NCI-H748 treated with DMSO at 0.1 percent for 48 hours (cell line): ENCODE data around the gene ZNF862.
"Not testable (repeated sequence)": the region's sequence is repeated elsewhere in the genome, so short reads cannot be mapped to it uniquely, and the experiment has no call there.

Experiments used
- DNase-seq: peaks from one replicate; lab custom pipeline; 2025; lab: John Stamatoyannopoulos, UW

ZNF862 gene

DNA sequence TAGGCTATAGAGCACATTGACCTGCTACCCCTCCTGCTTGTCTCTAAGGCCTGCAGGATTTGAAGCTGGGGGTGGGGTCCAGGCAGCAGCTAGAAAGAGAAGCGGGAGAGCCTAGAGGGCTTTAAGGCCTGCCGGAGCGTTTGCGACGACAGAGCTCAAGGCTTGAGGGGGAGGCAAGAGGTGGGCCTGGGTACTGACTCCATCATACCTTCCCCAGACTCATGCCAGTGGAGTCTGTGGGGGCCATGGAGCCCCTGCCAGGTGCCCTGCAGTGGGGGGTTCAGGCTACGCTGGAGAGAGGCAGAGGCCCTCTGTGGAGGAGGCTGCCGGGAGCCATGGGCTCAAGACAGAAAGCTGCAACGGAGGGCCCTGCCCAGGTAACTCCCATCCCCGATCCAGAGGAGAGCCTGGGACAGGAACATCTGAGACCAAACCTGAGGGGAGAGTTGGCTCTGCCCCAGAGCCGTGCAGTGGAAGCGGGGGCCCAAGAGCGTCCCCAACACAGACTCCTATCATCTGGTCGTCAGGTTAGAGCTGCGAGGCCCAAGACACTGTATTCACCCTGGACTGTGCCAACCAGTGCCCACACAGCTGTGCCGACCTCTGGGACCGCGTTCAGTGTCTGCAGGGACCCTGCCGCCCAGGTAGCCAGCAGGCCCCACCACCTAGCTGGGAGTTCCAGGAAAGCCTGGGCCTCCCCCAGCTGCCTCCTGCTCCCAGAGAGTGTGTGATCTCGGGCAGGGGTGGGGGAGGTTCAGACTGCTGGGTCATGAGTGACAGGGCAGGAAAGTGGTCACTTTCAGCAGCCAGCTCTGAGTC, 13.2 kb upstream of the ZNF862 start:
- no peak for DNase-seq

DNA sequence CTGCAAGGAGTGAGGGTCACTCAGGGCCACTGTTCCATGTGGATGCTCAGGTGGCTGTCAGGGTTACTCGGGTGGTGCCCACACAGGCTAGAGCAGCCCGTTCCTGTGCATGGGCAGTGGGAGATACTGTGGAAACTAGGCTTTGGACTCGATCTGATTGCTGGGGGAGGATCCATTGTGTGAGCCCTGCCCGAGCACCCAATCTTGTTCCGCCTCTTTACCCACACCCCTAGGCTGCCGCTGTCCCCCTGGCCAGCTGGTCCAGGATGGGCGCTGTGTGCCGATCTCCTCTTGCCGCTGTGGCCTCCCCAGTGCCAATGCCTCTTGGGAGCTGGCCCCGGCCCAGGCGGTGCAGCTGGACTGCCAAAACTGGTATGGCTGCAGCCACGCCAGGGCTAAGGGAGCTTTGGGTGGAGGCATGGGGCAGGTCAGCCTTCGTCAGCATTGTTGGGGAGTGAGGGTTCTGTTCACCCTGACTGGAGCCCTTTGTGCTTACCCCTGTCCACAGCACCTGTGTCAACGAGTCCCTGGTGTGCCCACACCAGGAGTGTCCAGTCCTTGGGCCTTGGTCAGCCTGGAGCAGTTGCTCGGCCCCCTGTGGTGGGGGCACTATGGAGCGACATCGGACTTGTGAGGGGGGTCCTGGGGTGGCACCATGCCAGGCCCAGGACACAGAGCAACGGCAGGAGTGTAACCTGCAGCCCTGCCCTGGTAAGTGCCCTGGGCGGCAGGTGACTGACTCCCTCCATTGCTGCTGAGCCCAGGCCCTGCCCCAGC, 12.4 kb upstream of the ZNF862 start:
- DNase-seq, result no peak

DNA sequence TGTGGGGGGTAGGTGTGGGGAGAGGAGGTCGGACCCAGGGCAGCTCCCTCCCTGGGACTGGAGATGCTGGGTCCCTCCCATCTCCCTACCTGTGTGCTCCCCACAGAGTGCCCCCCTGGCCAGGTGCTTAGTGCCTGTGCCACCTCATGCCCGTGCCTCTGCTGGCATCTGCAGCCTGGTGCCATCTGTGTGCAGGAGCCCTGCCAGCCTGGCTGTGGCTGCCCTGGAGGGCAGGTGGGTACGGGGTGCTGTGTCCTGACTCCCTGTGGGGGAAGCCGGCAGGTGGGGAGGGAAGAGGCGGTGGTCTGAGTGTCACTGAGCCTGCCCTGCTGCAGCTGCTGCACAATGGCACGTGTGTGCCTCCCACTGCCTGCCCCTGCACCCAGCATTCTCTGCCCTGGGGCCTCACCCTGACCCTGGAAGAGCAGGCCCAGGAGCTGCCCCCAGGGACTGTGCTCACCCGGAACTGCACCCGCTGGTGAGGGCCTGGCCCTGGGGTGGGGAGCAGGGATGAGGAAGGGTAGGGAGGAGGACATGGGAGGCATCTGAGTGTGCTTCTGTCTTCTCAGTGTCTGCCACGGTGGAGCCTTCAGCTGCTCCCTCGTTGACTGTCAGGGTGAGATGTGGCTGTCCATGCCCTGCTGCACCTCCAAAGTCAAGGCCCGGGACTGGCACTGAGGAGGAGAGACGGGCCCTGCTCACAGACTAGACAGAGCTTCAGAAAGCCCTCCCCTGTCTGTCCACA, 11.7 kb upstream of the ZNF862 start:
- no peak for DNase-seq

DNA sequence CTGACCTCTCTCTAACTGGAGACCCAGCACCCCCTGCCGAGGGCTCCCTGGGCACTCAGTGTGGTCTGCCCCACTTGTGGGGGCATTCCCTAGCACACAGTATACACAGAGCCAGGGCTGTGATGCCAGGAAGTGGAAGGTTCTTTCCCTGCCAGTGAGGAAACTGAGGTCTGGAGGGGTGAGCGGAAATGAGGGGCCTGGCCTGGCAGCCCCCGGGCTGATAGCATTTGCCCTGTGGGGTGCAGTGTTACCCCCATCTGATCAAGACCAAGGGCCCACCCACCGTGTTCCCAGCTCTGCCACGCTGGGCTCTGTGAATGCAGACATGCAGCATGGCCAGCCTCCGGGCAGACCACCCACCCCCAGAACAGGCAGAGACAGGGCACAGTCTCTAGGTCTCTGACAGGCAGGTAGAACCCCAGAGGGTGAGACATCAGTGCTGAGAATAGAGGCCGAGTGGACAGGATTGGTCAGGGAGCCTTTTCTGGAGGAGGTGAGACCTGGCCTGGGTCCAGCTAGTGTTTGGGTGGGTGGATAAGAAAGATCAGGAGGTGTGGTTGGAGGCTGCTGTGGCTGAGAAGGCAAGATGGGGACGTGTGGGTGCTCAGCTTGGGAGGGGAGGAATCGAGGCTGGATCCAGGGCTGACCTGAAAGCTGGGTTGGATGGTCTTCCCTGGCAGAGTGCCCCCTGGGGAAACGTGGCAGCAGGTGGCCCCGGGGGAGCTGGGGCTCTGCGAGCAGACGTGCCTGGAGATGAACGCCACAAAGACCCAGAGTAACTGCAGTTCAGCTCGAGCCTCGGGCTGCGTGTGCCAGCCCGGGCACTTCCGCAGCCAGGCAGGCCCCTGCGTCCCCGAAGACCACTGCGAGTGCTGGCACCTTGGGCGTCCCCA, 10.8 kb upstream of the ZNF862 start:
- DNase-seq, result no peak

DNA sequence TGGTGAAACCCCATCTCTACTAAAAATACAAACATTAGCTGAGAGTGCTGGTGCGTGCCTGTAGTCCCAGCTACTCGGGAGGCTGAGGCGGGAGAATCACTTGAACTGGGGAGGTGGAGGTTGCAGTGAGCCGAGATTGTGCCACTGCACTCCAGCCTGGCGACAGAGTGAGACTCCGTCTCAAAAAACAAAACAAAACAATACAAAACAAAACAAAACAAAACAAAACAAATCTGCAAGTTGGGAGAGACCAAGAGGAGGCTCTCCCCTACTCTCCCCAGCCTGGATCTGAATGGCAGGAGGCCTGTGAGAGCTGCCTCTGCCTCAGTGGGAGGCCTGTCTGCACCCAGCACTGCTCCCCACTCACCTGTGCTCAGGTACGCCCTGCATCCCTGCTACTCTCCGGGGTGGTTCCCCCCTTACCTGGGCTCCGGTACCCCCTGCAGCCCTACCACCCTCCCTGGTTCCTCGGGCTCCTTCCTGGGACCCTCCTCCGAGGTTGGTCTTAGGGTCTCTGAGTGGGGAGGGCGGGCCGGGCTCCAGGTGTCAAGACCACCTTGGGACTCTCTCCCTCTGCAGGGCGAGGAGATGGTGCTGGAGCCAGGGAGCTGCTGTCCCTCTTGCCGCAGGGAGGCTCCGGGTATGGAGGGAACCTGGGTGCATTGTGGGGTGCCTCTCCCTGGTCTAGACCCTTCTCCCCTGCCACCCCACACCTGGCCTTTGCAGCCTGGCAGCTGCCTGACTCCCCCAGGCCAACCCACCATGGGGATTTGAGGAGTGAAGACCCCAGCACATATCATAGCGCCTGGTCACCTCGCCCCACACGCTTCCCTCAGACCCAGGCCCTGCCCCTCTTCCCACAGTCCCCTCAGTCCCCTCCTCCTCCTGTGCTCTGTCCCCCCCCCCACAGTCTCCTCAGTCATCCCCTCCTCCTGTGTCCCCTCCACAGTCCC, 9.5 kb upstream of the ZNF862 start:
- no peak for DNase-seq

DNA sequence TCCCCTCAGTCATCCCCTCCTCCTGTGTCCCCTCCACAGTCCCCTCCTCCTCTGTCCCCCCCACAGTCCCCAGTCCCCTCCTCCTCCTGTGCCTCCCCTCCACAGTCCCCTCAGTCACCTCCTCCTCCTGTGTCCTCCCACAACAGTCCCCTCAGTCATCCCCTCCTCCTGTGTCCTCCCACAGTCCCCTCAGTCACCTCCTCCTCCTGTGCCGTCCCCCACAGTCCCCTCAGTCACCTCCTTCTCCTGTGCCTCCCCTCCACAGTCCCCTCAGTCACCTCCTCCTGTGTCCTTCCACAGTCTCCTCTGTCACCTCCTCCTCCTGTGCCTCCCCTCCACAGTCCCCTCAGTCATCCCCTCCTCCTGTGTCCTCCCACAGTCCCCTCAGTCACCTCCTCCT, 7.6 kb upstream of the ZNF862 start:
- DNase-seq, result not testable (repeated sequence)

DNA sequence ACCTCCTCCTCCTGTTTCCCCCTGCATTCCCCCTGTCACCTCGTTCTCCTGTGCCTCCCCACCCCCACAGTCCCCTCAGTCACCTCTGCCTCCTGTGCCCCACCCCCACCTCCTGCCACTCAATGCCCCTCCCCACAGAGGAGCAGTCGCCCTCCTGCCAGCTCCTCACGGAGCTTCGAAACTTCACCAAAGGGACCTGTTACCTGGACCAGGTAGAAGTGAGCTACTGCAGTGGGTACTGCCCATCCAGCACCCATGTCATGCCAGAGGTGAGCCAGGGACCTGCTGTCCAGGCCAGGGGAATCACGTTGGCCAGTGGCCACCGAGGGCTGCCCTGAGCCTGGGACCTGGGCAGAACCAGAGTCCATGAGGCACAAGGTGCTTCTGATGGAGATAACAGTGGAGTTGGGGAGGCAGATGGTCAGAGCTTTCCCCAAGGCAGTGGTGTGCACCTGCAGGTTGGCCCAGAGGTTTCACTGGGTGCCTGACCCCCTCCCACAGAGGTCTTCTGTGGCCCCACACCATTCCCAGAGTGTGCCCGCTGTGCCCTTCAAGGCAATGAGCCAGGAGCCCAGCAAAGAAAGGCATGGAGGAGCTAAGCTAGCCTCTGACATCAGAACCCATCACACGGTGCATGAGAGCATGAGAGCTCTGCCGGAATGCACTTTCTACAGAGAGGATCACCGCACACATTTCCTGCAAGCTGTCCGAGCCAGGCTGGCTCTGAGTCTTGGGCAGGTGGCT, 7.0 kb upstream of the ZNF862 start:
- DNase-seq, result no peak

DNA sequence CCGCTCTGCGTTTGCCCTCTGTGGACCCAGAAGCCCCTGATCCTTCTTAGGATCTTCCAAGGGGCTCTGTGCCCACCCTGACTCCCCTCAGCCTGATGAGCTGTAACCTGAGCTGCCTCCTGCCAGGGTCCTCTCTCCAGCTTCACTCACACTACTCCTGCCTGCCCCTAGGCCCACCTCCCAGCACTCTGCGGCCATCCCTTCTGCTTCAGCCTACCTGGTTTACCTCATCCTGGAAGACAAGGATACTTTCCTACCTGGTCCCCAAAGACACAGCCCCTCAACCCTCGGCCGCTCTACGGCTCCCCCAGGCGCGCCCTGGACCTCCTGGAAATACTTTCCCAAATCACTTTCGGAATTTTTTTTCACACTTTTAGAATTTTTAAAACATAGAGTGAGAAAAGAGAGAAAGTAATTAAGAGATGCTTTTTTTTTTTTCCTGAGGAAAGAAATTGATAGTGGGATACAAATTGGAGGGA, 6.4 kb upstream of the ZNF862 start:
- no peak for DNase-seq

DNA sequence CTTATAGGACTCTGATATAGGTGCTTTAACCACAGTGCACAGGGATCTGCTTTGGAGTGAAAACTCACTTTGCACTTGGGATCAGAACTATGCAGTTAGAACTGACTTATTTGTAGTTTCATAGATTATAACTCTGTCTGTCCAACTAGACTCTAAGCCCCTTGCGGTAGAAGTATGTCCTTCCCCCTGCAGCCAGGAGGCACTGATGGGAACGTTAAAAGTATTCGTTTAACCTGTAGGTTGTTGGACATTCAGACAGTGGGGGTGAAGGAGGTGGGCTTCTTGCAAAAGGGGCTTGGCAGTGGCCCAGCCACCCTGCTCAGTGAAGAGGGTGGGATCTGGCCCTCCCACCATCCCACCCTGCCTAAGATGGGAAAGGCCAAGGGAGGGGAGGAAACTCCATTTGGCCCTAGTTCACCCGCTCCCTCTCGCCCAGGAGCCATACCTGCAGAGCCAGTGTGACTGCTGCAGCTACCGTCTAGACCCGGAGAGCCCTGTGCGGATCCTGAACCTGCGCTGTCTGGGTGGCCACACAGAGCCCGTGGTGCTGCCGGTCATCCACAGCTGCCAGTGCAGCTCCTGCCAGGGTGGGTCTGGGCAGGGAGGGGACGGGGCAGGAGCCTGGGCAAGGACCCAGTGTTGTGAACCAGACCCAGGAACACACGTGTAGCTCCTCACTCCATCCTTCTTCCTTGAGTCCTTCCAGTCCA, 5.7 kb upstream of the ZNF862 start:
- DNase-seq, result no peak

DNA sequence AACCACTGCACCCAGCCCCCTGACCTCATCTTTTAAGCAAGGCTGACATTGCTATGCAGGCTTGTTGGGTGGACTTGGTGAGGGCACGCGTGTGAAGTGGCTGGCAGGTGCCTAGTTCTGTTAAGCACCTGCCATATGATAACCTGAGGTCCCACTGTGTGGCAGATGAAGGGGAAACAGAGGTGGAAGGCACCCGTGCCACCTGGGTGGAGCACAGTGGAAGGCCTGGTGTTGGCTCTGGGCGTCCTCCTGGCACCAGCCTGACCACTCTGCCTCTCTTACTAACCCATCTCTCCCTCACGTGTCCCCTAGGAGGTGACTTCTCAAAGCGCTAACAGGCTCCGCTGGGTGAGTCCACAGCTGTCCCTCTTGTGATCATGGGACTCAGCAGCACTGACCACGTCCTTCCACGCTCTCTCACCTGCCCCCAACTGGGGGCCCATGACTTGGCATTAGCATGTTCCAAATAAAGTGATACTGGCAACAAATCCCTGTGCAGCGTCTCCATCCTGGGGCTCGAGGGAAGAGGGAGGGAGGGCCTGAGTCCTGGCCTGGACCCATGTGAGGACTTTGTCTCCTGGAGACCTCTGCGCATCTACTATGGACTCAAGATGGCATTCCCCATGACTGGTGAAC, 4.6 kb upstream of the ZNF862 start:
- DNase-seq, result no peak

DNA sequence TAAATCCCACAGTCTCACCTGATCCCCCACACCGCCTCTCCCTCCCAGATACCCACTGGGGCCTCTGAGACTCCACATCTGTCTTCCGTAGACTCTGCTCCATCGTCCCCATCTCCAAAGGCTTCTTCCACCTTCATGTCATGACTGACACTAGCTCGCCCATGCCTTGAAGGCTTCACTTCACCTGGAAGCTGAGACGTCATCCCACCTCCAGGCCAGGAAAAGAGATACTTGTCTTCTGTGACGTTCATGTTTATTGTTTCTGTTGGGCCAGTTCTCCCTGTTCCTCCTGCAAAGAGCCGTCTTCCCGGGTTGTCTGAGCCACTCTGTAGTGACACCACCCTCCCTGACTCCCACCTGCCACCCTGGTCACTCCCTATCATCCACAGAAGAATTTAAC, 3.6 kb upstream of the ZNF862 start:
- DNase-seq, result no peak

DNA sequence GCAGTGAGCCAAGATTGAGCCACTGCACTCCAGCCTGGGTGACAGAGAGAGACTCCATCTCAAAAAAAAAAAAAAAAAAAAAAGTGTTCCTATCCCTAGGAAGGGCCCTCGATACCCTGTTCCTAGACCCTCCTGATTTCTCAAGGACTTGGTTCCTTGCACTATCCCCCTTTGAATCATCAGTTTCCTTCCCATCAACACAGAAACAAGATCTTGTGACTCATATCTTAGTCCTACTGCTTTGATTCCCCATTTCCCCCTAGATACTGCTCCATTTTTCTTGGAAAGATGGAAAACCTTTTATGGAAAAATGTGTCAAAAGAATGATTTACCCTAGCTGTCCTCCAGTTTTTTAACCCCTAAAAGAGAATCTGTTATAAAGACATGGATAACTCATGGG, 1.7 kb upstream of the ZNF862 start:
- DNase-seq, result no peak

DNA sequence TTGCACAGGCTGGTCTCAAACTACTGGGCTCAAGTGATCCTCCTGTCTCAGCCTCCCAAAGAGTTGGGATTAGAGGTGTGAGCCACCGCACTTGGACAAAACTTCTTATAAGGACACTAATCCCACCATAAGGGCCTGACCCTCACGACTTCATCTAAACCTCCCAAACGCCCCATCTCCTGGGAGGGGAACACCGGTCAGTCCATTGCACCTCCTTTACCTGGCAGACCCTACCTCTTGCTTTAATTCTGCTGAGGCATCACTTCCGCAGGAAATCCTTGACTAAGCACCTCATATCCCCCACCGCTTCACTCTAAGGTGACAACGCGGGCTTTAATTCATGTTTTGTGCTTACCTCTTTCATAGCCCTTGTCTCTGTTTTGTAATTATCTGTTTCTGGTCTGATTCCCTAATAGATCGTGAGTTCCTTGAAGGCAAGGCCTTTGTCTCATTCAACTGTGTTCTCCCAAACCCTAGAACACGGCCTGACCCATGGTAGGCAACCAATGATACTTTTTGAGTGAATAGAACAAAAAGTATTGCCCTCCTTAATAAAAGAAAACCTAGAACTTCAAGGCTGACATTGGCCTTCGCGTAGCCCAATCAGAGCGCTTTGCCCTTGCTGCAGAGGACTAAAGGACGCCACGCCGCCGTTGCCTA, 481 bp upstream of the ZNF862 start:
- no peak for DNase-seq

DNA sequence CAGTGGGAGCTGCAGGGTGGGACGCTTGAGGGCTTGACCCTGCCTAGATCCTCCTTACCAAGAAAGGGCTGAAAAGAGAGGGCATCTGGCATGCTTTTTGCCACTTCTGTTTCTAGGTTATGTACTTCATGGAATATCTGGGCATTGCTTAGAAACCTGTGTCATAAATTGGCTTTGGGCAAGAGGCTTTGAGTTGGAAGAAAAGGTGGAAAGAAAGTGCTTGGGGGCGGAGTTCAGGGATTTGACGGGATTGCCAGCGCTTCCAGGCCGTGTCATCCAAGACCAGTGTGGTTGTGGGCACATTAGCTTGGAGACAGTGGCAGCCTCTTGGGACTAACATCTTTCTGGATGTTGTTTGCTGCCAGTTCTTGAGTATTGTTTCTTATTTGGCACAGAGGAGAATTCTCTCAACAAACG, 825 bp downstream of the ZNF862 start:
- DNase-seq, result no peak

DNA sequence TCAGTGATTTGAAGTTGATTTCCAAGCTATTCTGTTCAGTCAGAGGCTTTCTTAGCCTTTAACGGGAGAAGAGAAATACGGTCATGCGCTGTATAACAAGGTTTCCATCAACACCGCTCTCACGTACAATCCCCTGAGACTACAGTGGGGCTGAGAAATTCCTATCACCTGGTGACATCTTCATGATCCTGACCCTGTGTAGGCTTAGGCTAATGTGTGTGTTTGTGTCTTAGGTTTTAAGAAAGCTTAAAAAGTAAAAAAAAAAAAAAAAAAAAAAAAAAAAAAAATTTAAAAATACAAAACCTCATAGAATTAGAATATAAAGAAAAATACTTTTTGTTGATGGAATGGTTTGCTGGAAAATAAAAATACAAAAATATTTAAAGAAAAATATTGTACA, 1.8 kb downstream of the ZNF862 start:
- no peak for DNase-seq

DNA sequence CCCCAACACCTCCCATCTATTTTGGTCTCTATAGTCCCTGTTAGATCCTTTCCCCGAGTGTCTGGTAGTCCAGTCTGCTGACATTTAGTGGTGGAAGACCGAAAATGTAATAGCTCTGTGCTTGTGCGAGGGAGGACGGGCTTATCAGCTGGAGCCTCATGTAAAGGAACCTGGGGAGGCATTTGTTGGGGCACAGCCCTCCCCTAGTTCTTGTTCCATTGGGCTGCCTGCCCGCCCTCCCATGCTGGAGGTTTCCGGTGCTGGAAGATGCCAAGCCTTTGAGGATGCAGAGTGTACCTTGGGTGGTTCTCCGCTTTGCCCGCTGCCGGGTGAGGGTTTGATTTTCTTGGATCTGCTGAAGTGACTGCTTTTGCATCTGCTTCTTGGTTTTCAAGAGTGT, 5.4 kb downstream of the ZNF862 start:
- no peak for DNase-seq

DNA sequence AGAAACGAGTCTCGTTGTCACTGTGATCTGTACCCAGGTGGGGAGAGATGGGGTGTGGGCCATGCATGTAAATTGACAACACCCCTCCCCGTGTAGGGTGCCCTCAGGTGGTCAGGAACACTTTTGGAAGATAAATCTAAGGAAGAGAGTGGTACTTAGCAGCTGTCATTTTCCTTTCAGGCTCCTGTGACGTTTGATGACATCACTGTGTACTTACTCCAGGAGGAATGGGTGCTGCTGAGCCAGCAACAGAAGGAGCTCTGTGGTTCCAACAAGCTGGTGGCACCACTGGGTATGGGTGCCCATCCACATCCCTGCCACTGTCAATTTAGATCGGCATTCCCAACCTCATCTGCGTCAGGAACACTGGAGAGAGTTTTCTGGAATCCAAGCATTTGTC, 6.3 kb downstream of the ZNF862 start:
- no peak for DNase-seq
